Small intestine (tissue), 7 donors: ENCODE measurements around the gene ATOH8. TPM values are rescaled to one million over a fixed set of nuclear protein-coding genes. Genes with fewer than 3 reads are reported as not detected.
A peak's percentile ranks its signal among the peaks of the same experiment; 100 is the strongest.

Experiments
- DNase-seq, 2 donors: peaks; one replicate each; pipeline versions ENCODE4 v3.0.0 to v3.0.0-alpha.2; 2013
- FAIRE-seq: peaks from 2 replicates; lab custom pipeline; 2012; peaks lifted over from hg19 to GRCh38; lab: Jason Lieb, UNC
- H3K27ac ChIP-seq, 3 donors: one replicate each; pipeline ENCODE4 v1.5.1; 2013; ENCODE audit warnings: low read length in 2 of 3, mild to moderate bottlenecking in 2 of 3, control low read depth in 1 of 3, inconsistent platforms in 1 of 3, low read depth in 1 of 3, moderate library complexity in 1 of 3
- H3K27me3 ChIP-seq, 3 donors: one replicate each; pipeline ENCODE4 v1.6.1; 2013; ENCODE audit warnings: low read length in 3 of 3, inconsistent platforms in 1 of 3; ENCODE audit not compliant: control insufficient read depth in 3 of 3, insufficient read depth in 3 of 3
- H3K36me3 ChIP-seq, 3 donors: one replicate each; pipeline ENCODE4 v1.6.1; 2013; ENCODE audit warnings: low read length in 3 of 3, inconsistent platforms in 1 of 3, low read depth in 1 of 3, mild to moderate bottlenecking in 1 of 3, moderate library complexity in 1 of 3; ENCODE audit not compliant: control insufficient read depth in 3 of 3, insufficient read depth in 2 of 3
- H3K4me1 ChIP-seq, 3 donors: one replicate each; pipeline ENCODE4 v1.6.1; 2013; ENCODE audit warnings: low read length in 2 of 3, inconsistent platforms in 1 of 3, low read depth in 1 of 3, mild to moderate bottlenecking in 1 of 3, moderate library complexity in 1 of 3; ENCODE audit not compliant: control insufficient read depth in 3 of 3, insufficient read depth in 2 of 3
- H3K4me3 ChIP-seq, 3 donors: one replicate each; pipeline ENCODE4 v1.5.1; 2013; ENCODE audit warnings: low read length in 3 of 3, control low read depth in 1 of 3, inconsistent platforms in 1 of 3, low read depth in 1 of 3, mild to moderate bottlenecking in 1 of 3, moderate library complexity in 1 of 3
- H3K9me3 ChIP-seq, 2 donors: one replicate each; pipeline ENCODE4 v1.6.1; 2013; ENCODE audit warnings: low read depth in 1 of 2, low read length in 1 of 2; ENCODE audit not compliant: control insufficient read depth in 2 of 2, insufficient read depth in 1 of 2
- WGBS, 3 donors: extraction: QIAGEN DNeasy Blood & Tissue Kit; methylation state at CpG; one replicate each; pipeline ENCODE4 v1.1.7; 2013; 5-methylcytosine and 5-hydroxymethylcytosine counted together
- polyA plus RNA-seq, 4 donors: library from polyadenylated mRNA; stranded (reverse) in 3 of 4; unstranded in 1 of 4; fragments of 200-250 nt in 3 of 4; fragments of 120-200 nt in 1 of 4; gene quantifications; one replicate each; pipeline versions ENCODE4 v1.2.1 to v1.2.3, GENCODE V29; 2013
- donor health status: healthy with polysubstance abuse.
- donor health status: control.
- donor health status: control.
- donor health status: Bipolar disorder and iron deficiency.
- donor health status: healthy.

Gene ATOH8
- polyA plus RNA-seq, 4 donors, result 1.6 to 18.4 (median 3.7) TPM

- Histone ChIP-seq H3K9me3 (peaks cover 0 to 3% of the 10 kb centered on the region in 2 donors), H3K36me3 (no peaks in the 10 kb centered on the region), H3K27me3 (peaks cover 0 to 68% (median 0%) of the 10 kb centered on the region in 3 donors), H3K4me1 (peaks cover 0 to 29% (median 9%) of the 10 kb centered on the region in 3 donors), H3K4me3 (no peak overlapping the region), H3K27ac (peak overlapping the region in 1 of 3 donors; percentile 7)
- WGBS, 3 donors, result 40 to 60% (median 43%) methylated on average over 4 of the region's 4 CpGs
- no peak for DNase-seq
- FAIRE-seq, result no peak
Observed at GRCh38 chr2:85744055-85744454, 9.7 kb upstream of the ATOH8 start.

GRCh38 chr2:85744741-85745601 is 8.8 kb upstream of the ATOH8 start:
- no peak for FAIRE-seq

DNA sequence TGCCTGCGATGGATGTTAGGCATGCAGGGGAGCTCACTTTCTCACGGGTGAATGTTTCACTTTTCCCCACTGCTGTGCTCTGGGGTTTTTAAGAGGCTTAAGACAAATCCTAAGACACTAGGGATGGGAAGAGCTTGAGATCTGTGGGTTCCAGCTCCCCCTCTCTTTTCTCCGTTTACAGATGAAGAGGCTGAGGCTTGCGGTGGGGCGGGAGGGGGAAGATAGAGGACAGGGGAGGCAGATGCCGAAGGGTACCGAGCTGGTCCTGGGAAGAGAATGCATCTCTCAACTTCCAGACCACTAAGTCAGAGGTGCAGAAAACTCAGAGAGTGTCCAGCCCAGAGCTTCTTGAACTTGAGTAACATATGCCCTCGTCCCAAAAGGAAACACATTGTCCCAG is 8.2 kb upstream of the ATOH8 start:
- FAIRE-seq (no peak), DNase-seq (no peak)
- H3K36me3 ChIP-seq, result no peaks in the 10 kb centered on the region
- peaks cover 0 to 29% (median 9%) of the 10 kb centered on the region in 3 donors for H3K4me1 ChIP-seq
- H3K9me3 ChIP-seq, result no peaks in the 10 kb centered on the region
- peak overlapping the region in 2 of 3 donors; percentile 42 to 43 for H3K27ac ChIP-seq
- 54 to 74% (median 60%) methylated on average over 8 of the region's 8 CpGs for WGBS, 3 donors
- H3K4me3 ChIP-seq, result no peak overlapping the region
- peaks cover 0 to 67% (median 0%) of the 10 kb centered on the region in 3 donors for H3K27me3 ChIP-seq

More at GRCh38 chr2:85744741-85745601, 8.8 kb upstream of the ATOH8 start:
- Histone ChIP-seq H3K4me1 (peaks cover 0 to 29% (median 9%) of the 10 kb centered on the region in 3 donors), H3K9me3 (peaks cover 0 to 2% of the 10 kb centered on the region in 2 donors), H3K27me3 (peaks cover 0 to 68% (median 0%) of the 10 kb centered on the region in 3 donors), H3K36me3 (no peaks in the 10 kb centered on the region), H3K4me3 (no peak overlapping the region), H3K27ac (peak overlapping the region in 2 of 3 donors; percentile 42 to 43)
- 47 to 59% (median 57%) methylated on average over 10 of the region's 10 CpGs for WGBS, 3 donors
- no peak for DNase-seq

GRCh38 chr2:85746321-85747004 is 7.3 kb upstream of the ATOH8 start:
- no peak for FAIRE-seq
- Histone ChIP-seq H3K4me1 (peaks cover 0 to 24% (median 9%) of the 10 kb centered on the region in 3 donors), H3K27me3 (peaks cover 0 to 67% (median 0%) of the 10 kb centered on the region in 3 donors), H3K9me3 (no peaks in the 10 kb centered on the region), H3K4me3 (no peak overlapping the region), H3K27ac (no peak overlapping the region), H3K36me3 (no peaks in the 10 kb centered on the region)
- 72 to 79% (median 74%) methylated on average over 8 of the region's 8 CpGs for WGBS, 3 donors
- DNase-seq, result no peak

GRCh38 chr2:85747441-85747840 is 6.3 kb upstream of the ATOH8 start:
- Histone ChIP-seq H3K36me3 (no peaks in the 10 kb centered on the region), H3K4me1 (peaks cover 0 to 15% (median 9%) of the 10 kb centered on the region in 3 donors), H3K27ac (no peak overlapping the region), H3K27me3 (peaks cover 0 to 67% (median 3%) of the 10 kb centered on the region in 3 donors), H3K9me3 (no peaks in the 10 kb centered on the region), H3K4me3 (no peak overlapping the region)
- FAIRE-seq, result no peak
- DNase-seq, result no peak
- 58 to 87% (median 79%) methylated on average over 3 of the region's 3 CpGs for WGBS, 3 donors

DNA sequence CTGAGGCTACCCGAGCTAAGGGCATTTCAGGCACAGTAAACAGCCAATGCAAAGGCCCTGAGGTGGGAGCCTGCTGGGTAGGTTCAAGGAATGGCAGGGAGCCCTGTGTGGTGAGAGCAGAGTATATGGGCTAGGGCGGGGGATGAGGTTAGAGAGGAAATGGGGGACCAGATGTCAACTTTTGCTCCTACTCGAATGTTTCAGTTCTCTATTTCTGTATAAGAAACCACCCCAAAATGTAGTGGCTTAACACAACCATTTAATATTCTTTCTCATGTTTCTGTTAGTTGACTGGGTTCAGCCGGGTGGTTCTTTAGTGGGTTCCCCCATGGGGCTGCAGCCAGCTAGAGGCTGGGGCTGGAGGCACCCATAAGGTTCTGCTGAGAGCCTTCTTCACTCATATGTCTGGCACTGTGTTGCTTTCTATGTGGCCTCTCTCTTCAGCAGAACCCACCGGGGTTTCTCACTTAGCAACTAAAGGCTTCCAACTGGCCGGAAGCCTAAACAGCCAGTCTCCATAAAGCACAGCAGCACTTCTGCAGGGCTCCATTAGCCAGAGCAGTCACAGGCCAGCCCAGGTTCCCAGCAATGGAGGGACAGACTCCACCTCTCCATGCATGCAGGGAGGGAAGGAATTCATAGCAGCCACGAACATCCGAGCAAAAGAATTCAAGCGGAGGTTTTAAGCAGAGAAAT is 5.6 kb upstream of the ATOH8 start:
- Histone ChIP-seq H3K4me1 (peaks cover 0 to 13% (median 6%) of the 10 kb centered on the region in 3 donors), H3K36me3 (no peaks in the 10 kb centered on the region), H3K27ac (no peak overlapping the region), H3K4me3 (no peak overlapping the region), H3K27me3 (peaks cover 0 to 68% (median 5%) of the 10 kb centered on the region in 3 donors), H3K9me3 (no peaks in the 10 kb centered on the region)
- WGBS, 3 donors, result 80 to 86% (median 83%) methylated on average over 9 of the region's 9 CpGs
- DNase-seq (no peak), FAIRE-seq (no peak)

GRCh38 chr2:85748985-85749875 is 4.6 kb upstream of the ATOH8 start:
- Histone ChIP-seq H3K27ac (no peak overlapping the region), H3K27me3 (peaks cover 0 to 74% (median 5%) of the 10 kb centered on the region in 3 donors), H3K4me1 (peaks cover 0 to 10% (median 1%) of the 10 kb centered on the region in 3 donors), H3K9me3 (no peaks in the 10 kb centered on the region), H3K4me3 (no peak overlapping the region), H3K36me3 (no peaks in the 10 kb centered on the region)
- FAIRE-seq, result no peak
- WGBS, 3 donors, result 38 to 62% (median 50%) methylated on average over 6 to 7 of the region's 7 CpGs
- no peak for DNase-seq
